ENCODE results near the gene SRF.
A peak's percentile ranks its signal among the peaks of the same experiment; 100 is the strongest.

The SRF gene

GRCh38 chr6:43147691-43148477 lies 23.2 kb upstream of the SRF start:
- no peak for DNase-seq

DNA sequence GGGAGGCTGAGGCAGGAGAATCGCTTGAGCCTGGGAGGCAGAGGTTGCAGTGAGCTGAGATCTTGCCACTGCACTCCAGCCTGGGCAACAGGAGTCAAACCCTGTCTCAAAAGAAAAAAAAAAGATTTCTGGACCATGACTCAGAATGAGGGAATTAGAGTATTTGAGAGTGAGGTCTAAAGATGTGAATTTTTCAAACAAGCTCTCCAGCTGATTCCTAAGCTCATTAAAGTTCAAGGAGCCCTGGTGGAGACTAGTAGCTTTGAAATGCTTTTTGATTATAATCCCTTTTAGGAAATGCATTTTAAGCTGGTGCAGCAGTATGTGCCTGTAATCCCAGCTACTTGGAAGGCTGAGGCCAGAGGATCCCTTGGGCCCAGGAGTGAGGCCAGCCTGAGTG lies 21.8 kb upstream of the SRF start:
- DNase-seq, result no peak

DNA sequence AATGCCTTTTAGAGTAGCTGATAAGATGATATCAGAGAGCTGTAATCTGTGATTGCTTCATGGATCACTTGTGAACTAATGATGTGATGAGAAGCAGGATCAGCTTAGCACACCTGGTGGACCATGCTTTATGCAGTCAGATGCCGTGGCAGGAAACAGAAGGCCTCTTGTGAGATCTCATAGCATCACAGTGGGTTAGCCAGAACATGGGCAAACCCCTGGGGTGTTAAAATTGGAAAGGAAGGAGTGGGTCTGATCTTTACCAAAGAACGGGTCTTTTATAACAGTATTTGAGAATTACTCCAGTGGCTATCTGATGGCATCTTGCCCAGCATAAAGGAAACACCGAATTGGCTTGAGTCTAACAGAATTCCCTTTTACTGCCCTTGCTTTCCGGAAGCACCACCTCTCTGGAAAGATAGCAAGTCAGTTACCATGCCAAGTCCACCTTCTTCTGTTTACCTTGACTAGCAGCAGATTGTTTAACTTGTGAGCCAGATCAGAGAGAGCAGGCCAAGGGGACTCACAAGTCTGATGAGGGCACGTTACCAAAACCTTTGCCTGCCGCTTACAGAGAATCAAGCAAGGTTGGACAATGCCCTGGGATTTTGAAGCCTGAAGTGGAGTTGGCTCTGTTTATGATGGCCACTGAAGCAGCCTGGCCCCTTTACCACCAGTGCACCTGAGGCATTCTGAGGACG lies 20.9 kb upstream of the SRF start:
- DNase-seq, result no peak

- DNase-seq, result no peak
Observed at GRCh38 chr6:43159599-43159998, 11.5 kb upstream of the SRF start.

DNA sequence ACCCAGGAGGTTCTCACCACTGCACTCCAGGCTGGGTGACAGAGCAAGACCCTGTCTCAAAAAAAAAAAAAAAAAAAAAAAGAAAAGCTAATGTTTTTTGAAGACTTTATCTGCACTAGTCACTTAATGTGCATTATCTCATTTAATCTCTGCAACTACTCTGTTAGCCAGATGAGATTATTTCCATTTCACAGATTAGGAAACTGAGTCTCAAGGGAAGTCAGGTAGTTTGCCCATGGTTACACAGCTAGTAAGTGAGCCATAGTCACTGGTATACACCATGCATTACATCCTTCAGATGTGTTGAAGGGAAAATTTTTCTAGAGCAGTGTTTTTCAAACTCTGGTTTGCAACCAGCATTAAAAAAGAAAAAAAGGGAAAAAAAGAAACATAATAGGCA lies 7.2 kb upstream of the SRF start:
- DNase-seq, result no peak

- DNase-seq, result no peak
Observed at GRCh38 chr6:43170417-43170930, 595 bp upstream of the SRF start.

DNA sequence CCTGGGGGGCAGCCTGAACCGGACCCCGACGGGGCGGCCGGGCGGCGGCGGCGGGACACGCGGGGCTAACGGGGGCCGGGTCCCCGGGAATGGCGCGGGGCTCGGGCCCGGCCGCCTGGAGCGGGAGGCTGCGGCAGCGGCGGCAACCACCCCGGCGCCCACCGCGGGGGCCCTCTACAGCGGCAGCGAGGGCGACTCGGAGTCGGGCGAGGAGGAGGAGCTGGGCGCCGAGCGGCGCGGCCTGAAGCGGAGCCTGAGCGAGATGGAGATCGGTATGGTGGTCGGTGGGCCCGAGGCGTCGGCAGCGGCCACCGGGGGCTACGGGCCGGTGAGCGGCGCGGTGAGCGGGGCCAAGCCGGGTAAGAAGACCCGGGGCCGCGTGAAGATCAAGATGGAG lies 636 bp downstream of the SRF start:
- DNase-seq, result peak; percentile 33

GRCh38 chr6:43172104-43173007 lies 1.3 kb downstream of the SRF start:
- peak; percentile 62 for DNase-seq

DNA sequence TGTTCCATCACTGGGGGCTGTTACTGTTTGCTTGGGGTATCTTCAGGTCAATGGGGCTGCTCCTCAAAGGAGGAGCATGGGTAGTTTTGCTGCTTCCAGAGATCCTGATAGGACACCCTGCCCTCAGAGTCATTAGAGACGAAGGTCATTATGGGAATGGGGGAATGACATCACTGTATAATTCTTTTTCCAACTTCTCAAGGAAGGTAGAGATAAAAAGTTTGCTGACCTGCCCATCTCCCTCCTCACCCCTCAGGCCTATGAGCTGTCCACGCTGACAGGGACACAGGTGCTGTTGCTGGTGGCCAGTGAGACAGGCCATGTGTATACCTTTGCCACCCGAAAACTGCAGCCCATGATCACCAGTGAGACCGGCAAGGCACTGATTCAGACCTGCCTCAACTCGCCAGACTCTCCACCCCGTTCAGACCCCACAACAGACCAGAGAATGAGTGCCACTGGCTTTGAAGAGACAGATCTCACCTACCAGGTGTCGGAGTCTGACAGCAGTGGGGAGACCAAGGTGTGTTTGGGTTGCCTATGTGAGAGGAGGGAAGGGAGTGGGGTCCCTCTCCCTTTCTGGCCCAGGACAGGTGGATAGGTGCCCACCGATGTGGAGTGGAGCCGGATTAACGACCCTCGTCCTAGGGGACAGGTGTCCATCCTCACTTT lies 2.7 kb downstream of the SRF start:
- DNase-seq, result peak; percentile 36

DNA sequence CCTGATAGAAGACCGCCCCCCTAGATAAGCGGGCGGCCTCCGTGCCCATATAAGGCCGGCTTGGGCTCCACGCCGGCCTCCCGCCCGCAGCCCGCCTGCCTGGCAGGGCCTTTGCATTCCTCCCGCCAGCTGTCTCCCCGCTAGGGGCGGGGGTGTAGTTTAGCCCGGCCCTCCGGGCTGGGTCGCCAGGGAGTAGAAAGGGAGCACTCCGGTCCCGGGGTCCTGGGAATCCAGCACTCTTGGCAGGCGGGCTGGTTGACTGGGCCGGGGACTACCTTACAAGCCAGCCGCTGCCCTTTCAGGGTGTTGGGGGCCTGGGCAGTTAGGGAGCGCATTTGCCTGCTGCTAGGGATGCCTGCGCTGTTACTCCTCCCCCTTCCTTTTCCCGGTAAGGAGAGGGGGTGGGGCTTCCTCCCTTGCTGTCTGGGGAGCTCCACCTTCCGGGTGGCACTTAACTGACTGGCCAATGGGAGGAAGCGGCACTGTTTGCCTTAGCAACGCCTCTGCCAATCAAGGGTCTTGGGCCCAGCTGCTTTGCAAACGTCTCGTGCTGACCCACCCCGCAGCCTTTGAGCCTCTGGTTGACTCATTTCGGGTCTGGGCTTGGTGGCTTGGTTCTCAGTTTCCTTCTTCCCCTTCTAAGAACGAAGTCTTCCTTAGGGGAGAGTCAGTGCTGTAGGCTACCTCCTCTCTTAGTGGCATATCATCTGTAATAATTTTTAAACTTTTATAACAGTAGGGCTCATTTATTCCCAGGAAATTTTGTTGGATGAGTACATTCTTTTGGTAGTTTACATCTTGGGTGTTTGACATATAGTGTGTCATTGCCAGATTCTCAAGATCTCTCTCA lies 3.4 kb downstream of the SRF start:
- peak; percentile 98 for DNase-seq

DNA sequence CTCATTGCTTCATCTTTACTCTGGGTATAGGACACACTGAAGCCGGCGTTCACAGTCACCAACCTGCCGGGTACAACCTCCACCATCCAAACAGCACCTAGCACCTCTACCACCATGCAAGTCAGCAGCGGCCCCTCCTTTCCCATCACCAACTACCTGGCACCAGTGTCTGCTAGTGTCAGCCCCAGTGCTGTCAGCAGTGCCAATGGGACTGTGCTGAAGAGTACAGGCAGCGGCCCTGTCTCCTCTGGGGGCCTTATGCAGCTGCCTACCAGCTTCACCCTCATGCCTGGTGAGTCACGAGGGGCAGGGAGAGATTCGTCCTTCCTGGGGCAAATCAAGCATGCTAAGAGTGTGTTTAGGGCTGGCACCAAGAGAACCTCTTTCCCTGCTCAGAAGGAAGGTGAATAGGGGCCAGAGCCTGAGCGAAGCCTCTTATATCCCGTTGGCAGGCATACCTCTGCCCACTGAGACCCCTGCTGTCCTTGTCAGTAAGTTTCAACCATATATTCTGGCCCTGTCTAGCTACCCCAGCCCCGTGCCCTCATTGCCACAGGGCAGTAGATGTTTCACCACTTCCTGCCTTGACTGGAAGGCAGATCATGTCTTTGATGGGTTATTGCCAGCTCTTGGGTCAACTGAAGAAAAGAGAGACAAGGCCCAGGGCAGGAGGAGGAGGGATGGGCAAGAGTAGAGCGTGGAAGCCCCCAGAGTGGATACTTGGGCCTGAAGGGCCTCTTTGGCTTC lies 4.8 kb downstream of the SRF start:
- DNase-seq, result no peak

DNA sequence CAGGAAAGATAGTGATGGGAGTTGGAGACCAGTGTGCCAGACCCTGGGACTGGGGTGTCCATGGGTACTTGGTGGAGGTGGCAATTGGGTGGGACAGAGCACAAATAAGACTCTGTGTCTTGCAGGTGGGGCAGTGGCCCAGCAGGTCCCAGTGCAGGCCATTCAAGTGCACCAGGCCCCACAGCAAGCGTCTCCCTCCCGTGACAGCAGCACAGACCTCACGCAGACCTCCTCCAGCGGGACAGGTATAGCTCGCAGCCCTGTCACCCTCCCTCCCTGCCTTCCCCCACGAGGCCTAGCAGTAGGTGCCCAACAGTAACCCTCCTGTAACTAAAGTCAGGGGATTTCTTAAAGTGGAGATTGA lies 5.3 kb downstream of the SRF start:
- DNase-seq, result no peak

GRCh38 chr6:43178150-43178549 lies 7.1 kb downstream of the SRF start:
- DNase-seq, result no peak

- no peak for DNase-seq
Observed at GRCh38 chr6:43178951-43179830, 8.1 kb downstream of the SRF start.

DNA sequence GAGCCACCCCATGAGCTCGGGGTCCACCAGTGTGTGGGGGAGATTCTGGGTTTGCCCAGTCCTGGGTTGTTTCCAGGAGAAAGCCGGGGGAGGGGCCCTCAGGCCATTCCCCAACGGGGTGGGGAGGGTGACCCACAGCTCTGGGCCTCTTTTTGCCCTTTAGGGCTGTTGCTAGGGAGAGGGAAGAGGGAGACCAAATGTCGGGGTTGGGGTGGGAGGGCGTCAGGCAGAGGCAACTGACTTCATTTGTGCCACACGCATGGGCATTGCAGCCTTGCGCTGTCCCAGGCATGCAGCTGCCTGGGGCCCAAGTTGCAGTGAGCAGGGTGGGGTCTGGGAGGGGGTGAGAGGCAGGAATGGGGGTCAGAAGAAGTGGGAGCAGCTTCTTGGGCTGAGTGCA lies 9.0 kb downstream of the SRF start:
- DNase-seq, result no peak

- DNase-seq, result no peak
Observed at GRCh38 chr6:43180985-43181384, 9.9 kb downstream of the SRF start.

DNA sequence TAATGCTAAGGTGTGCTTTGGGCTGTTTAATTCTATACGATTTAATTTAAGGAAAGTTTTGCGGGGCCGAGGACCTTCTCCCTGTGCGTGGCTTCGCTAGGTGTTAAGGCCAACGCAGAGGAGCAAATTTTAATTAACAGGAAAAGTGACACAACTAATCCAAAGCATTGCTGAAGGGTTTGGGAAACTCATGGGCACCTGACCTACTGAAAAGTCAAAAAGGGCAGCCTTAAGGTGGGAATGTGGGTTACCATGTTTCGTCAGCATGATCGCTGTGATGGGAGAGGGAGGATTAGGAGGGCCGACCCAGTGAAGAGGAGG lies 10.5 kb downstream of the SRF start:
- no peak for DNase-seq

DNA sequence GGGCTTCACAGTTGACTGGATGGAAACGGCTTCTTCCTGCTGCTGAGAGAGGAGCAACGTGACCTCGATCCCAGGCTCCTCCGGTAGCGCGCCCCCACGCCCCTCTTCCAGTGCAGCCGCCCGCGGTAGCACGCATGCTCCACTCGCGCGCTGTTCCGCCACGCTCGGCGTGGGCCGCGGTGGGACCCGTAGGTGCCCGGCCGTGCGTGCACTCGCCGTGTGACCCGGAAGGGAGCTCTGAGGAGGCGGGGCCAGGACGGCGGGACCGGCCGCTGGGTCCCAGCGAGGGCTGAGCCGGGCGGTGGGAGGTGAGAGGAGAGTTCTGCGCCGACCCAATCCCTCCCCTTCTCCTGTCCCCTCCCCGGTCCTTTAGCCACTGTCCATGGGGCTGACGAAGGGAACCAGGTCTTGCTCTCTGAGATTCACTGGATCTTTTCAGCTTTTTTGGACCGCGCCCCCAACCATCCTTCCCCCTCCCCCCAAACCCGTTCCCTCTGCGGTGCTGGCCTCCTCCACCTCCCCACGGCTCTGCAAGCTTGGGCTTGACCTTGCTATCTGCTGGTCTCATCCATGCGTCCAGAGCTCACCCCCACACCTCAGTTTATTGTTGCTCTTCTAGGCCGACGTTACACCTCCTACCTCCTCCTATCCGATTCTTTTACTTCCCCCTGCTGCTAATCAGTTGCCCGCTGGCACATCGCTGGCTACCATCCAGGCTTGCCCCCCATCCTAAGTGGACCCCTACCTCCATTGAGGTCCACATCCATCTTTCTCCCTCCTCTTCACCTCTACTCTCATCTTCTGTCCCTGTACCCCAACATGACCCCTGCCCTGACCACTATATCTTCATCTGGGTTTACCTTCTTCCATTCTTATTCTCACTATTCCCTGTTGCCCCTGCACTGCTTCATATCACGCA lies 11.1 kb downstream of the SRF start, which contains the start of gene CUL9:
TSS of gene CUL9 (plus strand) at position 255 of the 919 bp plus-strand sequence. CDS start 2,115 bp downstream, outside the sequence.
- peak; percentile 83 for DNase-seq

GRCh38 chr6:43183441-43183840 lies 12.4 kb downstream of the SRF start:
- DNase-seq, result no peak
